ENCODE results near the gene JAKMIP3.
"Not testable (repeated sequence)": the region's sequence is repeated elsewhere in the genome, so short reads cannot be mapped to it uniquely, and the experiment has no call there.

JAKMIP3 gene

DNA sequence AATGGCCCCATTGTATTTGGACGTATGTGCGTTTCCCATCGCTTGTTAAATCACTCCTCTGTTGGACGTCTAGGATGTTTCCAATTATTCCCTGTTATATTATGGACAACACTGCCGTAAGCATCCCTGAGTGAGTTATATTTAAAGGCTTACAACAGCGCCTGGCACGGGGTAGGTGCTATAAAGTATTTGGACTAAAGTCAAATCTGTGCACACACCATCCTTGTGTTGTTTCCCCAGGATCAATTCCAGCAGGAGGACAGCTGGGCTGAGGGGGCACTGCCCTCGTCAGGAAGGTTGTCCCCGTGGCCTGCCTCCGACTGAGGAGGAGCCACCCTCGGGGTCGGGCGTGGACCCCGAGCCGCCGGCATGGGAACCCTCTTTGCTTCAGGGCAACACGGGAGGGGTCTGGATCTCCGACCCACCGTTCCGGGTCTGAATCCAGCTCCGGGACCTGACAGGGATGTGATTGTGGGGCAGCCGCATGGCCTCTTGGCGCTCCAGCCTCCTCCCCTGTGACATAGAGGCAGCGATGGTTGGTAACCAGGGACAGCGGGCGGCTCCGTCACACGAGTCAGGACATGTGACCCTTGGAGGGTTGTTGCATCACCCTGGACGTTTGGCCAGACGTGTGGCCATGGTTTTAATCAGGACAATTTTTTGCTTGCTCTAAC lies 1.5 kb upstream of the JAKMIP3 start:
- no peak for DNase-seq (ENCODE audit: low read depth in 3 of 3)

GRCh38 chr10:132064771-132065437 lies 842 bp upstream of the JAKMIP3 start:
- no peak for DNase-seq (ENCODE audit: low read depth in 3 of 3)

DNA sequence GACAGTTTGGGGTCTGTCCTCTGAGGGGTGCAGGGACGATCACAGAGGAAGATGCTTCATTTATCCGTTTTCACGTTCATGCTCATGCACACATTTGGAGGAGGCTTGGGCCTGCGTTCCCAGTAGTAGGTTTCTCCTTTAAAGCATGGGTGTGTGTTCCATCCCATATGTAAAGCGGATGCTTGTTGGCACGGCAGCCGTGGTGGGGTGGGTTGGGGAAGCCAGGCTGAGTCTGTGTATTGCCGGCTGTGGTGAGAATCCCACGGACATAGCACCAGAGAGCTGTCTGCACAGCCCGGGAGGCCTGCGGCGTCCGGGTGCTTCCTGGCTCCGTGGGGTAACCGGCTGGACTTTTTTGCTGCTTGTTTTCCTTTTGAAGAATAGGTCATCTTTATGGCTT lies 440 bp downstream of the JAKMIP3 start:
- DNase-seq (ENCODE audit: low read depth in 3 of 3) = no peak

DNA sequence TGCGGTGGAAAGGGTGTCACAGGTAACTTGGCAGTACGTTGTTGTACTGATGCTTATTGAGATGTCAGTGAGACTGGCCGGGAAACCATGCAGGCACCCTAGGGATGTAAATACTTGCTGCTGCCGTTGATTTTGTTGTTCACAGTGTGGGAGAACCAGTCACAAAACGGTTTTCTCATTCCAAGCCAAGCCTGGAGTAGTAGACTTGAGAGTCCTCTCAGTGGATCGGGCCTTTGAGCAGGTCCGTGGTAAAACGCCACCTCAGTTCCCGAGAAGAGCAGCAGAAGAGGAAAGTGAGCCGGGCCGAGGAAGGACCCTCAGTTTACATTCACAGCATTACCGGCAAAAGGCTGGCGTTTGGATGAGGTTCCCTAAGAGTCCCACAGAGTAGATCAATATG lies 1.1 kb downstream of the JAKMIP3 start:
- DNase-seq (ENCODE audit: low read depth in 3 of 3) = no peak

DNA sequence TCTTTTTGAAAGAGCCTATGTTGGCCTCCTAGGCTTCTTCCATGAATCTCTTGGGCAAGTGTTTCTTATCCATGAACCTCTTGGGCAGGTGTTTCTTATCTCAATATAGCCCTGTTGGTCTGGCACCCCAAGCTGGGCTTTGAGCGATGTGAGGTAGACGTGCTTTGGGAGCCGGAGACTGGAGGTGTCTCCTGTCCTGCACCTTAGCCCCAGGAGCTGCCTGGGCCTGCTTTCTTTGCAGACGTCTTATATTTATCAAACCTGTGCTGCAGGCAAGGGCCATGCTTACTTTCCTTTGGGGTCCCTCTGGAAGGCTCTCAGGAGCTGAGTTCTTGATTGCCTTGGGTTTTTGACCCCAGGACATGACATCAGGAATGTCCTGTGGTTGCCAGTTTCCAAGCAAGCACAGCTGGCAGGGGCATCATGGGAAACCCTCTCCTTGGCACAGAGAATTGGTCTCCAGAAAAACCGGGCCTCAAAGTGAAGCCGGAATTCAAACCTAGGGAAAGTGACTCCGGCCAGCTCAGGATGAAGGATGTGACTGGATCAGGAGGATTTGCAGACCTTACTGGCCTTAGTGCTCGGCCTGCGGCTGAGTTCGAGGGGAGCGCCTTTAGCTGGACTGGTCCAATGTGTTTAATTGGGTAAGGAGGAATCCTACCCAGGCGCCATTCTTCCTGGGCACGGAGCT lies 2.8 kb downstream of the JAKMIP3 start:
- no peak for DNase-seq (ENCODE audit: low read depth in 3 of 3)

- no peak for DNase-seq (ENCODE audit: low read depth in 3 of 3)
Observed at GRCh38 chr10:132069122-132069848, 3.5 kb downstream of the JAKMIP3 start.

DNA sequence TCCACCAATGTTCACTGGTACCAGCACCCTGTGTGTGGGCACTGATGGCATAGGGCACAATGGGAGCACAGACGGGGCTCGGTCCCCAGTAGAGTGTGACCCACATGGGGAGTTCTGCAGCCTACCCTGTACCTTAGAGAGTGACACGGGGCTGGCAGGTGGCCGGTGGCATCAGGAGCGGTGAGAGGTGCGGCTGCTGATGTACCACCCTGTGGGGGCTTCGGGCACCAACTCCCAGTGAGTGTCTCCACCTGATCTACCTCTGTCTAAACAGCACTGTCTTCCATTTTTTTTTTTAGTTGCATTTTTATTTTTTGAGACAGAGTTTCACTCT lies 4.1 kb downstream of the JAKMIP3 start:
- DNase-seq (ENCODE audit: low read depth in 3 of 3) = no peak

DNA sequence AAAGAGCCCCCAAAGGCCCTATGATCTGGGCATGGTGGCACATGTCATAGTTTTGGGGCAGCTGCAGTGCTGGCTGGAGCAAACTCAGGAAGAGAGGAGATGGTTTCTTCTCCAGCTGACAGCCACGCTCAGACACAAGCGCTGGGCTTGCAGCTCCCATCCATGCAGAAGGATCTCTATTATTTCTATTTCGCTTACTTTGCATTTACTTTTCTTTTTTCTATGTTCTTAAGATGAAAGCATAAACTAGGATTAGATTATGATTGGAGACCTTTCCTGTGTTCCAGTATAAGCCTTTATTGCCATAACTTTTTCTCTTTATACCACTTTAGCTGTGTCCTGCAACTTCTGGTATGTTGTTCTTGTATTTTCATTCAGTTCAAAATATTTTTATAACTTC lies 5.0 kb downstream of the JAKMIP3 start:
- no peak for DNase-seq (ENCODE audit: low read depth in 3 of 3)

GRCh38 chr10:132071667-132072066 lies 5.9 kb downstream of the JAKMIP3 start:
- no peak for DNase-seq (ENCODE audit: low read depth in 3 of 3)

DNA sequence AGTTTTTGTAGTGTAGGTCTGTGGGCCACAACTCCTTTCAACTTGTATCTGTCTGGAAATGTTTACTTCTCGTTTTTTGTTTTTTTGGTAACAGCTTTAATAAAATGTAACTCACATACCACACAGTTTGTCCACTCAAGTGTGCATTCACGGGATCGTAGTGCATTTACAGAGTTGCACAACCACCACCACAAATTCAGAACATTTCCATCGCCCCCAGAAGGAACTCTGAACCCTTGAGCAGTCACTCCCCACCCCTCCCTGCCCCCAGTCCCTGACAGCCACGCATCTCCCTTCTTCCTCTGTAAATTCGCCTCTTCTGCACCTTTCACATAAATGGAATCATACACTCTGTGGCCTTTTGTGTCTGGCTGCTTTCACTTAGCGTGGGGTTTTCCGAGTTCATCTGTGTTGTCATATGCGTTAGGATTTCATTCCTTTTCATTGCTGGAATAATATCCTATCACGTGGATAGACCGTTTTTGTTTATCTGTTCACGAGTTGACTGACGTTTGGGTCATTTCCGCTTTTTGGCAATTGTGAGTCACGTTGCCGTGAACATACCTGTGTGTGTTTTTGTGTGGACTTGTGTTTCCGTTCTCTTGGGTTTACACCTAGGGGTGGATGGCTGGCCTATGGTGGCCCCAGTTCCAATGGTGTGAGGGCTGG lies 10.3 kb downstream of the JAKMIP3 start:
- DNase-seq (ENCODE audit: low read depth in 3 of 3) = no peak

DNA sequence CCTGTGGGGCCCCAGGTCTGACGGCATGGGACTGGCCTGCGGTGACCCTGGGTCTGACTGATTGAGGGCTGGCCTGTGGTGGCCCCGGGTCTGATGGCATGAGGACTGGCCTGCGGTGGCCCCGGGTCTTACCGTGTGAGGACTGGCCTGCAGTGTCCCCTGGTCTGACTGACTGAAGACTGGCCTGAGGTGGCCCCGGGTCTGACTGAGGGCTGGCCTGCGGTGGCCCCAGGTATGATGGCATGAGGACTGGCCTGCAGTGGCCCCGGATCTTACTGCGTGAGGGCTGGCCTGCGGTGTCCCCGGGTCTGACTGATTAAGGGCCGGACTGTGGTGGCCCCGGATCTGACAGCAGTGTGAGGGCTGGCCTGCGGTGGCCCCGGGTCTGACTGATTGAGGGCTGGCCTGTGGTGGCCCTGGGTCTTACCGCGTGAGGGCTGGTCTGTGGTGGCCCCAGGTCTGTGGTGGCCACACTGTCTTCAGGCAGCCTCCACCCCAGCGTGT lies 10.9 kb downstream of the JAKMIP3 start:
- no peak for DNase-seq (ENCODE audit: low read depth in 3 of 3)

DNA sequence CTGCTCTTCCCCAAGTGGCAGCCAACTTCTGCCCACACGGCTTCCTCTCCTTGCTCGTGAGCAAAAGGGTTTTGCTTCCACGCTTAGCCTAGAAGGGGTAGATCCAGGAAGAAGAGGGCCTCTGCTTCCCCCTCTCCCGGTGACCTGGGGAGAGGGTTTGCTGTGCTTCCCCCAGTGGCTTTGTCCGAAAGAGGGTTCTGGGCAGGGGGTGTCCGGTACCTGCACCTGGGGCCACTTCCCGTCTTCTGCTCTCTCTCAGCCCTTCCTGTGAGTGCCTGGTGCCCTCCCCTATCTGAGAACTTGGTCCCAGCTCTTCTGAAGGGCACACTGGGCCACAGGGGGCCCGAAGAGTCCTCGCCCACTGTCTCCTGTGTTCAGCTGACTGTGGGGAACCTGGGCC lies 11.3 kb downstream of the JAKMIP3 start:
- no peak for DNase-seq (ENCODE audit: low read depth in 3 of 3)

- DNase-seq (ENCODE audit: low read depth in 3 of 3) = no peak
Observed at GRCh38 chr10:132078746-132079345, 13.1 kb downstream of the JAKMIP3 start.

GRCh38 chr10:132084384-132084783 lies 18.6 kb downstream of the JAKMIP3 start:
- not testable (repeated sequence) for DNase-seq (ENCODE audit: low read depth in 3 of 3)

DNA sequence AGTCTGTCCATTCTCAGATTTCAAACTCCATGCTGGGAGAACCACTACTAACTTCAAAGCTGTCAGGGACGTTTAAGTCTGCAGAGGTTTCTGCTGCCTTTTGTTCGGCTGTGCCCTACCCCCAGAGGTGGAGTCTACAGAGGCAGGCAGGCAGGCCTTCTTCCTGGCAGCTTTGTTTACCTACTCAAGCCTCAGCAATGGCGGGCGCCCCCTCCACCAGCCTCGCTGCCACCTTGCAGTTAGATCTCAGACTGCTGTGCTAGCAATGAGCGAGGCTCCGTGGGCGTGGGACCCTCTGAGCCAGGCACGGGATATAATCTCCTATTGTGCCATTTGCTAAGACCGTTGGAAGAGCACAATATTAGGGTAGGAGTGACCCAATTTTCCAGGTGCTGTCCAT lies 27.5 kb downstream of the JAKMIP3 start:
- DNase-seq (ENCODE audit: low read depth in 3 of 3) = not testable (repeated sequence)

- DNase-seq (ENCODE audit: low read depth in 3 of 3) = no peak
Observed at GRCh38 chr10:132094581-132095234, 29.0 kb downstream of the JAKMIP3 start.

GRCh38 chr10:132095403-132096113 lies 29.8 kb downstream of the JAKMIP3 start:
- DNase-seq (ENCODE audit: low read depth in 3 of 3) = no peak

GRCh38 chr10:132096223-132096622 lies 30.5 kb downstream of the JAKMIP3 start:
- DNase-seq (ENCODE audit: low read depth in 3 of 3) = no peak

GRCh38 chr10:132096863-132097478 lies 31.2 kb downstream of the JAKMIP3 start:
- no peak for DNase-seq (ENCODE audit: low read depth in 3 of 3)

Data from stimulated activated CD4-positive, alpha-beta T cell treated with anti-CD3 and anti-CD28 coated beads, TNF-alpha, amount 100 ng/mL, for 48 hours (primary cell).